ENCODE results near the gene RAP1GAP. TPM values are rescaled to one million over a fixed set of nuclear protein-coding genes. Genes with fewer than 3 reads are reported as not detected.

Gene RAP1GAP
- total RNA-seq, 1 experiment from 2014 or later = 7.2 TPM

DNA sequence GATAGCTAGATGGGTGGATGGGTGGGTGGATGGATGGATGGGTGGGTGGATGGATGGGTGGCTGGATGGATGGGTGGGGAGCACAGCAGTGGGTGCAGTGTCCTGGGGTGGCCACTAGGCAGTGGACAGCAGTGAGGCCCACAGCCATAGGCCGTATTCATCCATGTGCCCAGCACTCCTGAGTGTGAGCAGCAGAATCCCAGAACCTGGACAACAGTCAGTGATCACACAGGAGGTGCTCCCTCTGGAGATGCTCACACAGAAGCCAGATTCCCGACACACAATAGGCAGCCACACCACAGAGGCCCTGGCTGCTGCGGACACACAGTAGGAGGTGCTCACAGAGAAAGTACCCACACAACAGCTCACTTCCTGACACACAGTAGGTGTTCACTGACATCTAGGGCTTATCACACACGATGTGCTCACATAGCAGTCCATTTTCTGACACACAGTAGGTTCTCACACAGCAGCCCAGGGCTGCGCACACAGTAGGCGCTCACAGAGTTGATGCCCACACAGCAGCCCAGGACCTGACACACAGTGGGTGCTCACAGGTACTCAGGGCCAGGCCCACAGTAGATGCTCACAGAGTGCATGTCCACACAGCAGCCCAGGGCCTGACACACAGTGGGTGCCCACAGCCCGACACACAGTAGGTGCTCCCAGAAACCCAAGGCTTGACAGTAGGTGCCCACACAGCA is 64.0 kb downstream of the RAP1GAP start:
- Mint-ChIP-seq H3K27me3 (ENCODE audit: insufficient read depth, unreplicated experiment) (no peaks in the 10 kb centered on the region), H3K36me3 (ENCODE audit: insufficient read depth, unreplicated experiment) (no peaks in the 10 kb centered on the region), H3K27ac (ENCODE audit: unreplicated experiment) (no peak overlapping the region), H3K9me3 (ENCODE audit: unreplicated experiment) (no peaks in the 10 kb centered on the region), H3K4me3 (ENCODE audit: unreplicated experiment) (no peak overlapping the region), H3K4me1 (ENCODE audit: low read depth, unreplicated experiment) (peaks cover 6% of the 10 kb centered on the region)
- TF ChIP-seq, protein P1, sequence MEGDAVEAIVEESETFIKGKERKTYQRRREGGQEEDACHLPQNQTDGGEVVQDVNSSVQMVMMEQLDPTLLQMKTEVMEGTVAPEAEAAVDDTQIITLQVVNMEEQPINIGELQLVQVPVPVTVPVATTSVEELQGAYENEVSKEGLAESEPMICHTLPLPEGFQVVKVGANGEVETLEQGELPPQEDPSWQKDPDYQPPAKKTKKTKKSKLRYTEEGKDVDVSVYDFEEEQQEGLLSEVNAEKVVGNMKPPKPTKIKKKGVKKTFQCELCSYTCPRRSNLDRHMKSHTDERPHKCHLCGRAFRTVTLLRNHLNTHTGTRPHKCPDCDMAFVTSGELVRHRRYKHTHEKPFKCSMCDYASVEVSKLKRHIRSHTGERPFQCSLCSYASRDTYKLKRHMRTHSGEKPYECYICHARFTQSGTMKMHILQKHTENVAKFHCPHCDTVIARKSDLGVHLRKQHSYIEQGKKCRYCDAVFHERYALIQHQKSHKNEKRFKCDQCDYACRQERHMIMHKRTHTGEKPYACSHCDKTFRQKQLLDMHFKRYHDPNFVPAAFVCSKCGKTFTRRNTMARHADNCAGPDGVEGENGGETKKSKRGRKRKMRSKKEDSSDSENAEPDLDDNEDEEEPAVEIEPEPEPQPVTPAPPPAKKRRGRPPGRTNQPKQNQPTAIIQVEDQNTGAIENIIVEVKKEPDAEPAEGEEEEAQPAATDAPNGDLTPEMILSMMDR (IDR thresholded peaks at IDR 0.05; ENCODE audit: insufficient read depth in 1 of 2, low read depth in 1 of 2, low read length in 1 of 2, severe bottlenecking in 1 of 2, unreplicated experiment in 1 of 2) = no peak
- DNase-seq = no peak
- no peak overlapping the region for H3K4me3 ChIP-seq (ENCODE audit: low read depth, low read length)
- no peaks in the 10 kb centered on the region for H3K36me3 ChIP-seq (ENCODE audit: control insufficient read depth, insufficient read depth, low read length)
- no TSS peak for BruUV-seq (replicated peaks)
- no peaks in the 10 kb centered on the region for H3K9me3 ChIP-seq
- intact Hi-C loops (cut with micrococcal nuclease; ENCODE audit: unreplicated experiment) = no loop called here
- no peaks in the 10 kb centered on the region for H3K4me1 ChIP-seq
- ChIA-PET CTCF (no interaction called here), POLR2A (no interaction called here)
- H3K27me3 ChIP-seq (replicated peaks; ENCODE audit: control insufficient read depth, insufficient read depth, low read length) = no peaks in the 10 kb centered on the region

GRCh38 chr1:21604208-21604957 is 64.8 kb downstream of the RAP1GAP start:
- H3K4me1 ChIP-seq = no peaks in the 10 kb centered on the region
- BruUV-seq (replicated peaks) = no TSS peak
- Mint-ChIP-seq H3K27ac (ENCODE audit: unreplicated experiment) (peak overlapping the region; percentile 8), H3K4me3 (ENCODE audit: unreplicated experiment) (no peak overlapping the region), H3K36me3 (ENCODE audit: insufficient read depth, unreplicated experiment) (no peaks in the 10 kb centered on the region), H3K4me1 (ENCODE audit: low read depth, unreplicated experiment) (peaks cover 6% of the 10 kb centered on the region), H3K27me3 (ENCODE audit: insufficient read depth, unreplicated experiment) (no peaks in the 10 kb centered on the region), H3K9me3 (ENCODE audit: unreplicated experiment) (no peaks in the 10 kb centered on the region)
- ChIA-PET CTCF (no interaction called here), POLR2A (no interaction called here)
- no peak for DNase-seq
- TF ChIP-seq, protein P1 (IDR thresholded peaks at IDR 0.05; ENCODE audit: insufficient read depth in 1 of 2, low read depth in 1 of 2, low read length in 1 of 2, severe bottlenecking in 1 of 2, unreplicated experiment in 1 of 2) = no peak
- intact Hi-C loops (cut with micrococcal nuclease; ENCODE audit: unreplicated experiment) = no loop called here
- H3K27me3 ChIP-seq (replicated peaks; ENCODE audit: control insufficient read depth, insufficient read depth, low read length) = no peaks in the 10 kb centered on the region
- H3K9me3 ChIP-seq = no peaks in the 10 kb centered on the region
- no peak overlapping the region for H3K4me3 ChIP-seq (ENCODE audit: low read depth, low read length)
- no peaks in the 10 kb centered on the region for H3K36me3 ChIP-seq (ENCODE audit: control insufficient read depth, insufficient read depth, low read length)

- Mint-ChIP-seq H3K27ac (ENCODE audit: unreplicated experiment) (peak overlapping the region; percentile 8), H3K4me3 (ENCODE audit: unreplicated experiment) (no peak overlapping the region), H3K27me3 (ENCODE audit: insufficient read depth, unreplicated experiment) (no peaks in the 10 kb centered on the region), H3K9me3 (ENCODE audit: unreplicated experiment) (no peaks in the 10 kb centered on the region), H3K36me3 (ENCODE audit: insufficient read depth, unreplicated experiment) (no peaks in the 10 kb centered on the region), H3K4me1 (ENCODE audit: low read depth, unreplicated experiment) (peaks cover 6% of the 10 kb centered on the region)
- BruUV-seq (replicated peaks) = no TSS peak
- Histone ChIP-seq H3K4me3 (ENCODE audit: low read depth, low read length) (no peak overlapping the region), H3K27me3 (replicated peaks; ENCODE audit: control insufficient read depth, insufficient read depth, low read length) (no peaks in the 10 kb centered on the region), H3K36me3 (ENCODE audit: control insufficient read depth, insufficient read depth, low read length) (no peaks in the 10 kb centered on the region), H3K9me3 (no peaks in the 10 kb centered on the region), H3K4me1 (no peaks in the 10 kb centered on the region)
- no peak for DNase-seq
- POLR2A ChIA-PET = no interaction called here
- CTCF ChIA-PET = no interaction called here
- intact Hi-C loops (cut with micrococcal nuclease; ENCODE audit: unreplicated experiment) = no loop called here
- TF ChIP-seq, protein P1 (IDR thresholded peaks at IDR 0.05; ENCODE audit: insufficient read depth in 1 of 2, low read depth in 1 of 2, low read length in 1 of 2, severe bottlenecking in 1 of 2, unreplicated experiment in 1 of 2) = no peak
Measured at GRCh38 chr1:21603177-21604138, 65.7 kb downstream of the RAP1GAP start.
